H9 (cell line): Measurements from ENCODE around the gene DNAH1. TPM values are rescaled to one million over a fixed set of nuclear protein-coding genes. Genes with fewer than 3 reads are reported as not detected.

Source experiments
- DNase-seq: peaks from one replicate; pipeline ENCODE4 v3.0.0-alpha.2; 2017
- H2AFZ ChIP-seq: one replicate; pipeline ENCODE4 v1.6.1; 2013; ENCODE audit warnings: mild to moderate bottlenecking, low read length, control low read depth, moderate library complexity
- H2AK5ac ChIP-seq: 2 replicates; pipeline ENCODE4 v1.6.1; 2013; ENCODE audit warnings: low read length, control low read depth, mixed read lengths; ENCODE audit not compliant: insufficient read length
- H2BK120ac ChIP-seq: one replicate; pipeline ENCODE4 v1.6.1; 2013; ENCODE audit warnings: low read depth, mild to moderate bottlenecking, low read length, control low read depth, inconsistent platforms; ENCODE audit not compliant: poor library complexity, severe bottlenecking
- H2BK12ac ChIP-seq: 2 replicates; pipeline ENCODE4 v1.6.1; 2013; ENCODE audit warnings: low read length, control low read depth, mixed read lengths, low read depth; ENCODE audit not compliant: insufficient read length
- H2BK15ac ChIP-seq: 2 replicates; pipeline ENCODE4 v1.6.1; 2013; ENCODE audit warnings: low read depth, low read length, control low read depth
- H2BK20ac ChIP-seq: one replicate; pipeline ENCODE4 v1.6.1; 2013; ENCODE audit warnings: low read depth, mild to moderate bottlenecking, low read length, control low read depth, inconsistent platforms; ENCODE audit not compliant: poor library complexity, severe bottlenecking
- H2BK5ac ChIP-seq: 2 replicates; pipeline ENCODE4 v1.6.1; 2013; ENCODE audit warnings: low read length, control low read depth, mixed read lengths; ENCODE audit not compliant: insufficient read length
- H3K14ac ChIP-seq: 2 replicates; pipeline ENCODE4 v1.6.1; 2013; ENCODE audit warnings: low read length, control low read depth; ENCODE audit not compliant: insufficient read depth
- H3K18ac ChIP-seq: 2 replicates; pipeline ENCODE4 v1.6.1; 2013; ENCODE audit warnings: low read depth, mild to moderate bottlenecking, mixed read lengths, low read length, control low read depth; ENCODE audit not compliant: insufficient read length
- H3K23ac ChIP-seq: 2 replicates; pipeline ENCODE4 v1.6.1; 2013; ENCODE audit warnings: low read length, control low read depth, mixed read lengths, low read depth; ENCODE audit not compliant: insufficient read length
- H3K23me2 ChIP-seq: 2 replicates; pipeline ENCODE4 v1.6.1; 2013; ENCODE audit warnings: low read depth, mild to moderate bottlenecking, mixed read lengths, low read length, control low read depth; ENCODE audit not compliant: insufficient read length, poor library complexity, severe bottlenecking
- H3K27ac ChIP-seq: 2 replicates; pipeline ENCODE4 v1.5.1; 2013; ENCODE audit warnings: low read length, control low read depth, mixed read lengths, low read depth; ENCODE audit not compliant: insufficient read length
- H3K27me3 ChIP-seq: 2 replicates; pipeline ENCODE4 v1.6.1; 2013; ENCODE audit warnings: low read length, control low read depth, inconsistent platforms; ENCODE audit not compliant: insufficient read depth
- H3K4ac ChIP-seq: 2 replicates; pipeline ENCODE4 v1.6.1; 2013; ENCODE audit warnings: low read depth, mild to moderate bottlenecking, control low read depth, inconsistent platforms, low read length, moderate library complexity
- H3K4me1 ChIP-seq: 2 replicates; pipeline ENCODE4 v1.6.1; 2013; ENCODE audit warnings: low read length, control low read depth, inconsistent platforms; ENCODE audit not compliant: insufficient read depth
- H3K4me2 ChIP-seq: 2 replicates; pipeline ENCODE4 v1.6.1; 2013; ENCODE audit warnings: low read length, control low read depth, mixed read lengths; ENCODE audit not compliant: insufficient read length, insufficient read depth
- H3K56ac ChIP-seq: 2 replicates; pipeline ENCODE4 v1.6.1; 2013; ENCODE audit warnings: low read depth, mild to moderate bottlenecking, mixed read lengths, low read length, control low read depth; ENCODE audit not compliant: insufficient read length
- H3K79me1 ChIP-seq: 2 replicates; pipeline ENCODE4 v1.6.1; 2013; ENCODE audit warnings: low read depth, mild to moderate bottlenecking, moderate library complexity, low read length, control low read depth, inconsistent platforms; ENCODE audit not compliant: insufficient read depth, poor library complexity, severe bottlenecking
- H3K79me2 ChIP-seq: 2 replicates; pipeline ENCODE4 v1.6.1; 2013; ENCODE audit warnings: low read length, control low read depth, inconsistent platforms; ENCODE audit not compliant: insufficient read depth
- H3K9ac ChIP-seq: 2 replicates; pipeline ENCODE4 v1.6.1; 2013; ENCODE audit warnings: low read length, control low read depth, mixed read lengths; ENCODE audit not compliant: insufficient read length; ENCODE audit errors: extremely low read depth
- H3K9me3 ChIP-seq: one replicate; pipeline ENCODE4 v1.6.1; 2013; ENCODE audit warnings: low read depth, low read length, inconsistent platforms; ENCODE audit not compliant: control insufficient read depth
- H3T11ph ChIP-seq: one replicate; pipeline ENCODE4 v1.6.1; 2013; ENCODE audit warnings: mild to moderate bottlenecking, low read length, control low read depth, inconsistent platforms
- H4K20me1 ChIP-seq: one replicate; pipeline ENCODE4 v1.6.1; 2013; ENCODE audit not compliant: control insufficient read depth, insufficient read length, insufficient read depth
- H4K5ac ChIP-seq: 2 replicates; pipeline ENCODE4 v1.6.1; 2013; ENCODE audit warnings: low read depth, mild to moderate bottlenecking, mixed read lengths, low read length, control low read depth; ENCODE audit not compliant: insufficient read length
- H4K8ac ChIP-seq: replicated peaks from 2 replicates; pipeline ENCODE4 v1.6.1; 2013; ENCODE audit warnings: low read length, control low read depth, mixed read lengths, low read depth; ENCODE audit not compliant: insufficient read length
- H4K91ac ChIP-seq: 2 replicates; pipeline ENCODE4 v1.6.1; 2013; ENCODE audit warnings: low read depth, mild to moderate bottlenecking, moderate library complexity, mixed read lengths, low read length, control low read depth; ENCODE audit not compliant: insufficient read length
- H3K27ac Mint-ChIP-seq, 3 experiments: 2 replicates in 2 of 3; 3 replicates in 1 of 3; pipeline ENCODE4 v1.8.0; 2020 to 2021; ENCODE audit warnings: mixed read lengths in 3 of 3, mild to moderate bottlenecking in 1 of 3, moderate library complexity in 1 of 3
- H3K27me3 Mint-ChIP-seq: 2 replicates; pipeline ENCODE4 v1.8.0; 2021; ENCODE audit warnings: low read depth, mild to moderate bottlenecking, moderate library complexity, mixed read lengths
- H3K36me3 Mint-ChIP-seq, 3 experiments: 2 replicates in 2 of 3; 3 replicates in 1 of 3; pipeline ENCODE4 v1.8.0; 2020 to 2021; ENCODE audit warnings: low read depth in 3 of 3, mixed read lengths in 3 of 3; ENCODE audit not compliant: insufficient read depth in 1 of 3
- H3K4me1 Mint-ChIP-seq, 2 experiments: 2 replicates each; pipeline ENCODE4 v1.8.0; 2020; ENCODE audit warnings: mixed read lengths in 2 of 2
- H3K4me3 Mint-ChIP-seq, 2 experiments: 2 replicates in 1 of 2; 3 replicates in 1 of 2; pipeline ENCODE4 v1.8.0; 2020 to 2021; ENCODE audit warnings: mild to moderate bottlenecking in 2 of 2, mixed read lengths in 2 of 2, moderate library complexity in 1 of 2
- H3K9me3 Mint-ChIP-seq, 2 experiments: 2 replicates in 1 of 2; 3 replicates in 1 of 2; pipeline ENCODE4 v1.8.0; 2020; ENCODE audit warnings: mild to moderate bottlenecking in 2 of 2, mixed read lengths in 2 of 2, moderate library complexity in 1 of 2
- CTCF ChIP-seq: fragments of 200-600 bp; sonication (generic); conservative IDR thresholded peaks from 3 replicates; pipeline ENCODE4 v1.8.0; 2021; ENCODE audit warnings: antibody characterized with exemption, mild to moderate bottlenecking
- WGBS: extraction: QIAGEN DNeasy Blood & Tissue Kit; methylation state at CpG from one replicate; pipeline ENCODE4 v1.1.7; 2013; ENCODE audit warnings: missing lambda C conversion rate, low lambda C conversion rate, mixed read lengths; ENCODE audit not compliant: insufficient read length; ENCODE audit errors: extremely low coverage; 5-methylcytosine and 5-hydroxymethylcytosine counted together
- total RNA-seq: library from RNA; stranded (reverse); gene quantifications from 2 replicates; pipeline ENCODE4 v1.2.1, GENCODE V29; 2021

DNAH1 gene
- total RNA-seq, 1 experiment from 2014 or later: 2.0 TPM

DNA sequence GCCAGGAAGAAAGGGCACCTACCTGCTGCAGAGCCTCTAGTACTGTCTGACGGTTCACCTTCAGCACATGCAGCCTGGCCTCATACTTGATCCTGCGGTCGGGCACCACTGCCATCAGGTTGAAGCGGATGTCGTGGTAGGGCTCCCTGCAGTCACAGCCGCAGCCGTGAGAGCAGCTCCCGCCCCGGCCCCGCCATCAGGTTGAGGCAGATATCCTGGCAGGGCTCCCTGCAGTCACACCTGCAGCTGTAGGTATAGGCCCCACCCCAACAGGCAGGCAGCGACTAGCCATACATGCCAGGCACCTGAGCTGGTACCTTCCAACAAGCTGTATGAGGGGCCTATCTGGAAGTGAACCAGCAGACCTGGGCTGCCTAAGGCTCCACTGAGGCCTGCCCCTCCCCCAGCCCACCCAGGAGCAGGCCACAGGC is 90.1 kb downstream of the DNAH1 start:
- no peak overlapping the region for H3K27ac Mint-ChIP-seq
- H3K9ac ChIP-seq: no peak overlapping the region
- no peak overlapping the region for H3K18ac ChIP-seq
- no peaks in the 10 kb centered on the region for H4K20me1 ChIP-seq
- no peak overlapping the region for H3K56ac ChIP-seq
- no peak overlapping the region for H3K27ac ChIP-seq
- H2BK12ac ChIP-seq: no peak overlapping the region
- no peak for TF ChIP-seq CTCF
- H3K4ac ChIP-seq: no peak overlapping the region
- H3K4me3 Mint-ChIP-seq: no peak overlapping the region
- no peaks in the 10 kb centered on the region; a peak in 1 of 5 replicates for H3K9me3 Mint-ChIP-seq
- H3K4me1 ChIP-seq: no peaks in the 10 kb centered on the region
- H3K9me3 ChIP-seq: no peaks in the 10 kb centered on the region
- no peaks in the 10 kb centered on the region for H3K27me3 Mint-ChIP-seq
- no CpG with 5 or more reads among the region's 11 CpGs for WGBS
- H4K8ac ChIP-seq: no peak overlapping the region
- H3K79me1 ChIP-seq: peaks cover 4% of the 10 kb centered on the region
- no peak overlapping the region for H2BK120ac ChIP-seq
- no peak overlapping the region for H4K91ac ChIP-seq
- H3K27me3 ChIP-seq: no peaks in the 10 kb centered on the region
- DNase-seq: no peak
- no peak overlapping the region for H3K4me2 ChIP-seq
- H3K4me1 Mint-ChIP-seq: peaks cover 12 to 13% of the 10 kb centered on the region in 2 experiments
- no peak overlapping the region for H2BK20ac ChIP-seq
- H2BK15ac ChIP-seq: no peak overlapping the region
- H4K5ac ChIP-seq: no peak overlapping the region
- no peak overlapping the region for H3T11ph ChIP-seq
- H3K79me2 ChIP-seq: peaks cover 3% of the 10 kb centered on the region; the same call in 1 of the 2 replicates
- H3K23me2 ChIP-seq: peaks cover 14% of the 10 kb centered on the region
- H2AFZ ChIP-seq: no peak overlapping the region
- H3K14ac ChIP-seq: no peak overlapping the region
- H2BK5ac ChIP-seq: no peak overlapping the region
- H3K36me3 Mint-ChIP-seq: peaks cover 36 to 70% (median 68%) of the 10 kb centered on the region in 3 experiments
- H2AK5ac ChIP-seq: no peak overlapping the region
- no peak overlapping the region for H3K23ac ChIP-seq
